ENCODE results near the gene OPA1. TPM values are rescaled to one million over a fixed set of nuclear protein-coding genes. Genes with fewer than 3 reads are reported as not detected.
A peak's percentile ranks its signal among the peaks of the same experiment; 100 is the strongest.

OPA1 gene
- total and polyA plus RNA-seq, 2 of the 13 experiments (the other 11 are each of a cell fraction or from before 2014, with no cell fraction given): 26.7 to 78.5 TPM

GRCh38 chr3:193592841-193593667, at the start of gene OPA1 (continued):
- TF ChIP-seq ZNF646 (CRISPR knock-in tag; IDR thresholded peaks at IDR 0.05) (peak; percentile 64; the same call in 1 of the 2 replicates), NCOR1 (IDR thresholded peaks at IDR 0.05; ENCODE audit: borderline replicate concordance, low read length) (no peak), ZFP37 (CRISPR knock-in tag; IDR thresholded peaks at IDR 0.05; ENCODE audit: borderline replicate concordance) (no peak), SNRNP70 (IDR thresholded peaks at IDR 0.05; ENCODE audit: low read depth, low read length) (no peak), FOXP4 (CRISPR knock-in tag; IDR thresholded peaks at IDR 0.05) (peak; percentile 68), KAT8 (CRISPR knock-in tag; IDR thresholded peaks at IDR 0.05) (peak; percentile 100), ZMYM3 (CRISPR knock-in tag; IDR thresholded peaks at IDR 0.05) (peak; percentile 80), CBFB (CRISPR knock-in tag; IDR thresholded peaks at IDR 0.05) (peak; percentile 96), GPN1 (CRISPR knock-in tag; IDR thresholded peaks at IDR 0.05; ENCODE audit: borderline replicate concordance) (no peak), ZBTB8A (CRISPR knock-in tag; IDR thresholded peaks at IDR 0.05; ENCODE audit: borderline replicate concordance, low read depth) (no peak; the same call in 1 of the 2 replicates), ZNF567 (CRISPR knock-in tag; IDR thresholded peaks at IDR 0.05; ENCODE audit: borderline replicate concordance) (peak; percentile 73; the same call in 1 of the 2 replicates), MIER2 (CRISPR knock-in tag; IDR thresholded peaks at IDR 0.05) (peak; percentile 88), ZSCAN12 (CRISPR knock-in tag; IDR thresholded peaks at IDR 0.05) (no peak), TCF7L2 (IDR thresholded peaks at IDR 0.05; ENCODE audit: low read depth, low read length) (no peak), ZNF101 (CRISPR knock-in tag; IDR thresholded peaks at IDR 0.05; ENCODE audit: borderline replicate concordance, low read depth) (no peak), FOXO1 (CRISPR knock-in tag; IDR thresholded peaks at IDR 0.05) (peak; percentile 84), THAP9 (CRISPR knock-in tag; IDR thresholded peaks at IDR 0.05; ENCODE audit: borderline replicate concordance) (peak; percentile 96)
